Measurements from ENCODE around the gene DOK5. TPM values are rescaled to one million over a fixed set of nuclear protein-coding genes. Genes with fewer than 3 reads are reported as not detected.

Gene DOK5
- total RNA-seq (5.7 and 14.2 TPM in 2 replicates), polyA plus RNA-seq (3.5 TPM in 2 replicates), polyA minus RNA-seq (2.9 and 3.2 TPM in 2 replicates), Bru-seq, nascent RNA (percentile 57 among the genes with signal in this experiment), BruChase-seq, experiment 1, labeled RNA remaining after a 6-hour chase (percentile 45 among the genes with signal in this experiment), BruChase-seq, experiment 2, labeled RNA remaining after a 2-hour chase (percentile 48 among the genes with signal in this experiment)
- 4.7 and 5.5 TPM in 2 replicates for polyA plus RNA-seq (2011; cell fraction: cytosol; rRNA removed)
- polyA plus RNA-seq (2011; cell fraction: nucleus; rRNA removed): 1.6 and 2.5 TPM in 2 replicates
- 0.63 and 2.6 TPM in 2 replicates for polyA plus RNA-seq (2012)
- polyA minus RNA-seq (2011; cell fraction: cytosol; rRNA and poly(A)+ RNA removed): not detected
- polyA minus RNA-seq (2011; cell fraction: nucleus; rRNA and poly(A)+ RNA removed): 1.6 and 2.4 TPM in 2 replicates
- long read RNA-seq, transcript DOK5-201 (8 exons, 1,963 nt): major isoform, 22 of 26 reads
- long read RNA-seq, partial matches to known transcripts: 1 of 26 reads
- long read RNA-seq, other reads (novel, unspliced or antisense): 2 of 26 reads

- dilution Hi-C loops (cut with MboI; ENCODE audit: extremely low pct_ligation_motif_present, low sequenced_read_pairs) (no loop called here), intact Hi-C loops (cut with micrococcal nuclease) (loop anchor here (1.0 to 5.0 kb wide), 4 partner anchors 83 to 268 kb away; partner anchors contain the start of gene PFDN4)
- peak within 1 kb of the TSS; percentile 26 for H3K9ac ChIP-seq (replicated peaks; ENCODE audit: extremely low read depth, insufficient read depth, low read length)
- H3K27ac ChIP-seq (ENCODE audit: insufficient read depth, low read depth, low read length): no peak within 1 kb of the TSS
- no peaks in the 10 kb centered on the region for H3K9me3 ChIP-seq (replicated peaks; ENCODE audit: control insufficient read depth, insufficient read depth, low read length)
- peaks cover 4 to 17% of the 10 kb centered on the region in 2 experiments for H3K27me3 ChIP-seq (ENCODE audit: control insufficient read depth in 2 of 2, insufficient read depth in 2 of 2, low read length in 2 of 2)
- FAIRE-seq (no peak), DNase-seq (ENCODE audit: low read depth, low spot score) (peak; percentile 29)
- ChIA-PET CTCF (interaction anchor here (0.7 to 1.7 kb wide), 2 partner anchors 58 to 256 kb away, joined by 3 to 4 read pairs; no protein-coding TSS in a partner anchor), POLR2A (no interaction called here)
- no peaks in the 10 kb centered on the region for H3K79me2 ChIP-seq (ENCODE audit: control insufficient read depth, insufficient read depth, low read length)
- no peaks in the 10 kb centered on the region for H3K9me1 ChIP-seq (replicated peaks; ENCODE audit: control insufficient read depth, extremely low read depth, insufficient read depth, low read length)
- TF ChIP-seq EZH2 (IDR thresholded peaks at IDR 0.05; ENCODE audit: borderline replicate concordance, low read depth, low read length, severe bottlenecking) (peak; percentile 42), GATA2 (IDR thresholded peaks at IDR 0.05; ENCODE audit: insufficient read depth, insufficient read length, low read depth, low read length) (no peak)
- peaks cover 9% of the 10 kb centered on the region for H3K4me1 ChIP-seq (ENCODE audit: control insufficient read depth, extremely low read depth, insufficient read depth, low read length)
- no TSS peak for BruUV-seq (replicated peaks)
- no peaks in the 10 kb centered on the region for H4K20me1 ChIP-seq (replicated peaks; ENCODE audit: control insufficient read depth, extremely low read depth, insufficient read depth, low read length)
- peak within 1 kb of the TSS; percentile 87 for H3K4me2 ChIP-seq (ENCODE audit: insufficient read depth, low read length)
- H2AFZ ChIP-seq (ENCODE audit: low read depth, low read length): peak within 1 kb of the TSS; percentile 61
- H3K36me3 ChIP-seq (ENCODE audit: control insufficient read depth in 2 of 2, extremely low read depth in 1 of 2, insufficient read depth in 2 of 2, low read length in 2 of 2): no peaks in the 10 kb centered on the region
- peak within 1 kb of the TSS; percentile 51 to 75 (median 62) for H3K4me3 ChIP-seq (replicated peaks in 1 of 3; ENCODE audit: insufficient read depth in 1 of 3, low read depth in 1 of 3, low read length in 3 of 3)
Measured at GRCh38 chr20:54475334-54476168, at the start of gene DOK5. Gene DOK5 (plus strand): TSS chr20:54475593. CDS start chr20:54475947, 354 bp downstream.

DNA sequence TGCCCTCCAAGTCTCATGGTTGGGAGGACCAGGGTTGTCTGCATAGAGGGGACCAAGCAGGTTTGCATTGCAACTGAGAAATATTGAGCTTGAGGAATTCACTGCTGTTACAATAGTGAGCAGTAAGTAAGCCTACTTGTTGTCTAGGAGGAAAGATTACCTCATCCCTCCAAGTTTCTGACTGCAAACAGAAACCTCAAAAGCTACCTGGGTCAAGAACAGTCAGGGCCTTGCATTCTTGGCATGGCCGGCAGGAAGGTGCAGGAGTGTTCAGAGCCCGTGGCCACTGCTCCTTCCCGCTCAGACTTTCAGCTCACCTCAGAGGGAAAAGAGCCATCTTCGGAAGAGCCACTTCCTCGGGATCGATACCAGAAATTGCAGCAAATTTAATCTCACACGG is 46.0 kb upstream of the DOK5 start:
- Histone ChIP-seq H3K9ac (replicated peaks; ENCODE audit: extremely low read depth, insufficient read depth, low read length) (no peak overlapping the region), H3K79me2 (ENCODE audit: control insufficient read depth, insufficient read depth, low read length) (no peaks in the 10 kb centered on the region), H3K27ac (ENCODE audit: insufficient read depth, low read depth, low read length) (no peak overlapping the region), H3K4me1 (ENCODE audit: control insufficient read depth, extremely low read depth, insufficient read depth, low read length) (no peaks in the 10 kb centered on the region), H3K27me3 (ENCODE audit: control insufficient read depth in 2 of 2, insufficient read depth in 2 of 2, low read length in 2 of 2) (no peaks in the 10 kb centered on the region), H3K4me3 (replicated peaks in 1 of 3; ENCODE audit: insufficient read depth in 1 of 3, low read depth in 1 of 3, low read length in 3 of 3) (no peak overlapping the region), H3K4me2 (ENCODE audit: insufficient read depth, low read length) (no peak overlapping the region), H2AFZ (ENCODE audit: low read depth, low read length) (no peak overlapping the region), H3K36me3 (ENCODE audit: control insufficient read depth in 2 of 2, extremely low read depth in 1 of 2, insufficient read depth in 2 of 2, low read length in 2 of 2) (no peaks in the 10 kb centered on the region), H3K9me3 (replicated peaks; ENCODE audit: control insufficient read depth, insufficient read depth, low read length) (no peaks in the 10 kb centered on the region), H3K9me1 (replicated peaks; ENCODE audit: control insufficient read depth, extremely low read depth, insufficient read depth, low read length) (no peaks in the 10 kb centered on the region), H4K20me1 (replicated peaks; ENCODE audit: control insufficient read depth, extremely low read depth, insufficient read depth, low read length) (no peaks in the 10 kb centered on the region)
- FAIRE-seq (no peak), DNase-seq (ENCODE audit: low read depth, low spot score) (no peak)
- ChIA-PET CTCF (no interaction called here), POLR2A (no interaction called here)
- dilution Hi-C loops (cut with MboI; ENCODE audit: extremely low pct_ligation_motif_present, low sequenced_read_pairs) (no loop called here), intact Hi-C loops (cut with micrococcal nuclease) (no loop called here)
- TF ChIP-seq MYC (IDR thresholded peaks at IDR 0.05; ENCODE audit: low read depth, low read length) (no peak), GATA2 (IDR thresholded peaks at IDR 0.05; ENCODE audit: insufficient read depth, insufficient read length, low read depth, low read length) (no peak), MAX (IDR thresholded peaks at IDR 0.05; ENCODE audit: insufficient read depth, insufficient read length) (no peak), JUN (IDR thresholded peaks at IDR 0.05; ENCODE audit: borderline replicate concordance, insufficient read depth, insufficient read length, low read depth) (no peak), POLR2AphosphoS5 (IDR thresholded peaks at IDR 0.05; ENCODE audit: insufficient read depth, low read depth, low read length) (no peak), POLR2A (IDR thresholded peaks at IDR 0.05; ENCODE audit: low read depth, low read length) (no peak), CTCF (IDR thresholded peaks at IDR 0.05; ENCODE audit: extremely low read depth in 1 of 2, insufficient read depth in 1 of 2, low read depth in 1 of 2, low read length in 2 of 2) (no peak), EZH2 (IDR thresholded peaks at IDR 0.05; ENCODE audit: borderline replicate concordance, low read depth, low read length, severe bottlenecking) (no peak), FOS (IDR thresholded peaks at IDR 0.05; ENCODE audit: borderline replicate concordance, insufficient read depth, low read length) (no peak)
- no TSS peak for BruUV-seq (replicated peaks)
